GM12873 (cell line): ENCODE measurements around the gene PAN3.

Experiments used
- CTCF ChIP-seq: IDR thresholded peaks from 2 replicates; pipeline ENCODE4 v1.5.1; 2012; ENCODE audit warnings: low read depth, mild to moderate bottlenecking, moderate library complexity, low read length, control low read depth; ENCODE audit not compliant: insufficient read depth; ENCODE audit errors: missing control alignments

The PAN3 gene

GRCh38 chr13:28231642-28232041 lies 93.3 kb downstream of the PAN3 start:
- no peak for TF ChIP-seq CTCF

- TF ChIP-seq CTCF: no peak
Measured at GRCh38 chr13:28237944-28238343, 99.6 kb downstream of the PAN3 start.

GRCh38 chr13:28239374-28239773 lies 101.0 kb downstream of the PAN3 start:
- no peak for TF ChIP-seq CTCF

DNA sequence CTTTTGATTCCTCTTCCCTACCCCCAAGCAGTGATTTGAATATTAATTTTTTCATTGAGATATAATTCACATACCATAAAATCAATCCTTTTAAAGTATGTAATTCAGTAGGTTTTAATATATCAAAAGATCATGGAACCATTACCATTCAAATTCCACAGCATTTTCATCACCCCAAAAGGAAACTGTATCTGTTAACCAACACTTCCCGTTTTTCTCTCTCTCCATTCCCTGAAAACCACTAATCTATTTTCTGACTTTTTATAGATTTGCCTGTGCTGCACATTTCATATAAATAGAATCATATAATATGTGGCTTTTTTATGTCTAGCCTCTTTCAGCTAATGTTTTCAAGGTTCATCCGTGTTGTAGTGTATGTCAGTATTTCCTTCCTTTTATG lies 107.1 kb downstream of the PAN3 start:
- no peak for TF ChIP-seq CTCF

GRCh38 chr13:28246891-28247290 lies 108.5 kb downstream of the PAN3 start:
- no peak for TF ChIP-seq CTCF

DNA sequence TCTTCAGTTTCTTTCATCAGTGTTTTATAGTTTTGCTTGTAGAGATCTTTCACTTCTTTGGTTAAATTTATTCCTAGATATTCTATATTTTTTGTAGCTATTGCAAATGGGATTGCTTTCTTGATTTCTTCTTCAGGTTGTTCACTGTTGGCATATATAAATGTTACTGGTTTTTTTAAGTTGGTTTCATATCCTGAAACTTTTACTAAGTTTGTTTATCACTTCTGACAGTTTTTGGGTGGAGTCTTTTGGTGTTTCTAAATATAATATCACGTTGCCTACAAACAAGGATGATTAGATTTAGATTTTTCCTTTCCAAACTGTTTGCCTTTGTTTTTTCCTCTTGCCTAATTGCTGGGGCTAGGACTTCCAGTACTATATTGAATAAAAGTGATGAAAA lies 109.7 kb downstream of the PAN3 start:
- no peak for TF ChIP-seq CTCF

DNA sequence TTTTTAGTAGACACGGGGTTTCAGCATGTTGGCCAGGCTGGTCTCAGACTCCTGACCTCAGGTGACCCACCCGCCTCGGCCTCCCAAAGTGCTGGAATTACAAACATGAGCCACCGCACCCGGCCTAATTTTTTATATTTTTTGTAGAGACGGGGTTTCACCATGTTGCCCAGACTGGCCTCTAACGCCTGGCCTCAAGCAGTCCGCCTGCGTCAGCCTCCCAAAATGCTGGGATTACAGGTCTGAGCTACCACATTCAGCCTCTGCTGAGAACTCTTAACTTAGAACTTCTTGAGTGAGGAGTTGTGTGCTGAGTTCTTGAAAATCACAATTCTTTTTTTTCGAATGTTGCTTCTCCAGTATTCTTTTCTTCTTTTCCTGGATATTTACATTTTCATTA lies 112.2 kb downstream of the PAN3 start:
- TF ChIP-seq CTCF: no peak
